NCI-H2107 treated with DMSO at 0.1 percent for 48 hours (cell line): Measurements from ENCODE around the gene TMEM187.

Experiments used
- DNase-seq: peaks from one replicate; lab custom pipeline; 2025; ENCODE audit not compliant: unreplicated experiment; lab: John Stamatoyannopoulos, UW

The TMEM187 gene

GRCh38 chrX:154018518-154019060 is 46.0 kb downstream of the TMEM187 start:
- DNase-seq, result no peak

DNA sequence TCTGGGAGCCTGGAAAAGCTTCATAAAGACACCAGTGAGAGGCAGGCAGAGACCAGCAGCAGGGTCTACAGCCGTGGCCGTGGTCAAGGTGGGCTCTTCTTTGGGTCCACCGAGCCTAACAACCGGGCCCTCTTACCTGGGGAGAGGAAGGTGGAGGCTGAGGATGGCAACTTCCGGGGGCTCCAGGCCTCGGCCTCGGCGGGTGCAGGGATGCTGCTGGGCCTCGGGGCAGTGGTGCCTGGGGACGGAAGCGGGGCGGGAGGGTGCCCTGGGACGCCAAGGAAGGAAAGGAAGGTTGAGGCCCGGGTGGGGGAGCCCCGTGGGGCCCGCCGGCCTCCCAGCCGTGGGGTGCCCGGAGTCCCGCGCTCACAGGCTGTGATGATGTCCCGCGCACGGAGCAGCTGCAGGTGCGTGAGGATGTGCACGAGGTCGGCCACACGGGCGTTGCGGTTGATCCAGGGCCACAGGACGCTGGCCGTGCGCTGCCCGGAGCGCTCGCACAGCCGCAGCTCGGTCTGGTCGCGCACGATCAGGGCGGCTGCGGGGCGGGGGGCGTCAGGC is 46.6 kb downstream of the TMEM187 start:
- DNase-seq, result no peak

GRCh38 chrX:154019633-154020528 is 47.3 kb downstream of the TMEM187 start, which contains the start of gene IRAK1:
IRAK1 (minus strand) TSS chrX:154019902; CDS start chrX:154019812, 90 bp downstream.
- DNase-seq, result no peak

DNA sequence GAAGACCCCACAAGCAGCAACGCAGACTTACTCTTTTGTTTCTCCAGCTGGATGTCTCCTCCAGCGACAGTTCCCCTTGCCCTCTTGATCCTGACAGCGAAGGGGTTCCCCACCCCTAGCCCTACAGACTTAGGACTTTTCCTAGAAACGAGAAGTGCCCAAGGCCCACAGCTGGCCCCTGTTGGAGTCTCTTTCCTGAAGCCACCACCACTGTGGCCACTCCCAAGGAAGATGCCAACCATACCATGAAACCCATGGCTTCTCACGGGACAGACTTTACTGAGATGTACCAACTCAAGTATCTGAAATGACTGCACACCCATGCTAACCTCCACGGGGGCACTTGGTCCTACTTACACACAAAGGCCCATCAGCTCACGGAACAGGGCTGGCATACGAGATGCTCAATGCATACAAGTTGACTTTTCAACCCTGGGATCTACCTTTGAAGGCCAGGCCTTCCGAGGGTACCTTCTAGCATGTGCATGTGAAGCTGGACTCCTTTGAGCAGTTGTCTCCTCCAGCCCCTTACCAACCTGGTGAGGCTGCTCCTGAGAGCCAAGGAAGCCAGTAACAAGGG is 48.1 kb downstream of the TMEM187 start:
- DNase-seq, result no peak

DNA sequence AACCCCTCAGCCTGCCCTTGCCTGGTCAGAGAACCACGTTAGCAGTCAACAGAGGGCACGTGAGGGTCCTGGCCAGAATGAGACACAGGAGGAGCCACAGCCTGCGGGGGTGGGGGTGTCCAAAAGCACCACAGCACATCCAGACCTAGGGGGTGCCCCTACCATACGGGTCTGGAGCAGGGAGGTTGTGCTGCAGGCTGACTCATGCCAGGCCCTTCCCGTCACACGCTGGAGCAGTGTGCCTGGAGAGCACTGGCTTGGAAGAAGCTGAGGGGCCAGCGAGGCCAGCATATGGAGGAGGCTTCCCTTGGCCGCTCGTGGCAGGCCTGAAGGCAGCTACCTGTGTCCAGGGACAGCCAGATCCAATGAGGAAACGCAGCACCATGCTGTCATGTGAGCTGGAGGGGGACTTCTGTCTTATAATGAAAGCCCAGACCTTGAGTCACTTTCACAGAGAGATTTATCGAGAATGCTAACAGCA is 48.6 kb downstream of the TMEM187 start:
- no peak for DNase-seq

GRCh38 chrX:154022108-154022507 is 49.6 kb downstream of the TMEM187 start:
- no peak for DNase-seq

DNA sequence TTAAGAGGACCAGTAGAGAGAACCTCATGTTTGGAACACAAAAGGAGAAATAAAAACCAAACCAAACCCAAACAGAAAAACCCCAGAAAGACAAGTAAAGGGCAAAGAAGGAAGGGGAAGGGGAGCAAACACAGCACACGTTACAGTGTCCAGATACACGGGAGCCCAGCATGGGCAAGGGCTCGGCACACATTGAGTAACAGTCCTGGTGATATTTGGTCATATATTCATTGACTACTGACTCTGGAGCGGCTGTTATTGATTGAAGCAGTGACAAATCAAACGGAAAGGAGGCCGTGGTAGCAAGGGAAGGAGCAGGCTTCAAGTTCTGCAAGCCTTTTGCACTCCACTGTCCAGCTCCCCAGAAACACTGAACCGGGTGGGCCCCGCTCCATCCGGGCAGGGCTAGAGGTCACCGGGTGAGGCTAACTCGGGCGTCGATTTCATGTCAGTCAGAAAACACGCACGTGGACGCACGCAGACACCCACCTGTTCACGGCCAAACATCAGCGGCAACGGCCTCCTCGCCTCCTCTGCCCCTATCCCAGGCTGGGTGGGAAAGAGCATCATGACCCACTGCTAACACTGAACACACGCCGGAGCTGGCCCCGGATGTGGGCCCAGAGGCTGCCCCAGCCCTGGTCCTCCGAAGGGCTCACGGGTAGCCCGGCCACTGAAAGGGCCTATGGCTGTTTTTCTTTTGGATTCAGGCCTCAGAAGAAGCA is 50.9 kb downstream of the TMEM187 start:
- DNase-seq, result no peak

DNA sequence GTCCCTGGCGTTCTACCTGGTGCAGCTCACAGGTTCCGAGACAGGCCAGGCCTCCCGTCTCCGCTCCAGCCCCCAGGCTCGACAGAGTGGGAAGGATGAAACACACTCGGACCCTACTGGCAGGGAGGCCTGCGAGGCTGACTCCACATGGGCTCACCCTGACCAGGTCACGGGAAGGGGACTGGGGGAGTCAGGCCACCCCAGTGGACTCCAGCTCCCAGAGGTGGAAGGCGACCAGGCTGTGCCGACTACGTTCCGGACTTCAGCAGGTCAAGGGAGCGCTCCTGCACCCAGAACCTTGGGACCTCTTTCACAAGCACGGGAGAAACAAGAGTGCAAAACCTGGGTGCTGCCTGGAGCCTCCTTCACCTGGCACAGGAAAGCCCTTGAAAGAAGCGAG is 51.7 kb downstream of the TMEM187 start:
- no peak for DNase-seq

DNA sequence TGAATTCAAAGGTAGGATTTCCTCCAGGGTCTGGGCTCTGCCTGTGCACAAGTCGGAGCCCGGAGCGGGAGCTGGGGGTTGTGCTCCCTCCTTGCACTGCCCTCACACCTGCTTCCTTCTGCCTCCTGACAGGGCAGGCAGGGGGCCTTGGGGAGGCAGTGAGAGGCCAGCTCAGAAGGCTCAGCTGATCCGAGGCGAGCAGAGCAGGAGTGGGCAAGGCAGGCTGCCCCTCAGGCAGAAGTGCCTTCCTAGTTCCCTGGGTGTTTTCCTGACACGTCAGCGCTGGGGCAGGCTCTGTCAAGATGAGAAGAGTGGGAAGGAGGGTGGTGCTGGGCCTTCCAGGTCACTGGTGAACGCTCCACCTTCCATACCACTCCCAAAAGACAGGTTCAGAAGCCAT is 52.7 kb downstream of the TMEM187 start:
- no peak for DNase-seq

- no peak for DNase-seq
Observed at GRCh38 chrX:154026136-154027021, 53.8 kb downstream of the TMEM187 start.

DNA sequence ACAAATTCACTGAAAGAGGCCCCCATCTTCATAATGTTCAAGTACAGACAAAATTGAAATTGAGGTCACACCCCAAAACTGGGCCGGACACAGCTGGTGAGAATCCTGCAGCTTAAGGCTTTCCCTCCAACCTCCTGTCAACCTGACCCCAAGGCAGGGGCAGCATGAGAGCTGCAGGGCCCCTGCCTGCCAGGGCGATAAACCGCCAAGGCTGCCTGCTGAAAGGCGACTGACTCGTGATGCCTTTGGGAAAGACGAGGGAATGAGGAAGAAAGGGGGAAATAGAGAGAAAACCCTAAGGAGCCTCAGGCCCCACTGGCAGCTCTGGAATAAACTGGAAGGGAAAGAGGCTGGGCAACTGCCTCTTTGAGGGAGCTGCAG is 54.5 kb downstream of the TMEM187 start:
- DNase-seq, result no peak

DNA sequence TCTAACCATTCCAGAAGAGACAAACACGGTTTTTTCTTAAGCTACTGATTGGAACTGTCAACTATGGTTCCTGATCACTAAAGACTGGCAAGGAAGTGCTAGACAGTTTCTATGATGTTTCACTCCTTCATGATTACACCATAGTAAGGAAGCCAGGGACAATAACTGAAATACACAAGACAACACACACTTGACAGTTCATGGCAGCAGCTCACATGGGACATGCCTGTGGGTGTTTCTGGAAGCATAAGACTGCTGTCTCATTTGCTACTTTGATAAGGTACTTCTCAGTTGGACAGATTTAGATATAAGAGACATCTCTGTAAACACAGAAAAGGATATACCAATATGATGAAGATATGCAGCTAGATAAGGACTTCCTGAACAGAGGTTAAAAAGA is 55.4 kb downstream of the TMEM187 start:
- DNase-seq, result no peak

- no peak for DNase-seq
Observed at GRCh38 chrX:154028502-154029184, 56.1 kb downstream of the TMEM187 start.

- no peak for DNase-seq
Observed at GRCh38 chrX:154029439-154029838, 56.9 kb downstream of the TMEM187 start.

DNA sequence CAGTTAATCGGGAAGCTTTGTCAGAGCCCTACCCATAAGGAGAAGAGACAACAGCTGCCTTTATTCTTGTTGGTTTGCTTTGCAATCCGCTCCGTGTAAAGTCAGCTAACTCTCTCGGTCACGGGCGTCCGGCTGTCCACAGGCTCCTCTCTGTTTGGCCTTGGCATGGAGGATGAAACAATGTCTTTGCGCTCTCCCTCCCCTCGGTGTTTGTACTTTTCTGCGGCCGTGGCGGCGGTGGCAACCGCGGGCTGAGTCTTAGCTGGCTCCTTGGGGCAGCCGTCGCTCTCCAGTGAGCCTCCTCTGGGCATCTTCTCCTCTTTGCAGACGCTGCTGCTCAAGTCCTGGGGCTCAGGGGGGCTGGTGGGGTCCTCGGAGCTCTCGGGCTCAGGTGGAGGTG is 57.7 kb downstream of the TMEM187 start:
- no peak for DNase-seq

DNA sequence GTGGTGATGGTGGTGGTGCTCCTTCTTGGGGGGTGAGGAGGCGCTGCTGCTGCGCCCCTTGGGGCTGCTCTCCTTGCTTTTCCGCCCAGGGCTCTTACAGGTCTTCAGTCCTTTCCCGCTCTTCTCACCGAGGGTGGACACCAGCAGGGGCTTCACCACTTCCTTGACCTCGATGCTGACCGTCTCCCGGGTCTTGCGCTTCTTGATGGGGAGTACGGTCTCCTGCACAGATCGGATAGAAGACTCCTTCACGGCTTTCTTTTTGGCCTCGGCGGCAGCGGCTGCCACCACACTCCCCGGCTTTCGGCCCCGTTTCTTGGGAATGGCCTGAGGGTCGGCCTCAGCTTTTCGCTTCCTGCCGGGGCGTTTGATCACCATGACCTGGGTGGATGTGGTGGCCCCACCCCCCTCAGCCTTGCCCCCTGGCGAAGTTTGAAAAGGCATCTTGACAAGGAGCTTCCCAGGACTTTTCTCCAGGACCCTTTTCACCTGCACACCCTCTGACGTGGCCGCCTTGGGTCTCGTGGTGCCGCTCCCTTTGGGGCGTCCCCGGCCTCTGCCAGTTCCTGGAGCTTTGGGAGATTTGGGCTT is 58.3 kb downstream of the TMEM187 start:
- no peak for DNase-seq

GRCh38 chrX:154032160-154032559 is 59.6 kb downstream of the TMEM187 start:
- no peak for DNase-seq

GRCh38 chrX:154032653-154033052 is 60.1 kb downstream of the TMEM187 start:
- DNase-seq, result no peak
